HG03521 (cell line): ENCODE measurements around the gene CACNA2D3.

ENCODE experiments used
- ATAC-seq: cut with Tn5 transposase; IDR thresholded peaks from one replicate; pipeline ENCODE4 v1.9.1; 2021; ENCODE audit warnings: mild to moderate bottlenecking, moderate library complexity; ENCODE audit not compliant: unreplicated experiment

The CACNA2D3 gene

DNA sequence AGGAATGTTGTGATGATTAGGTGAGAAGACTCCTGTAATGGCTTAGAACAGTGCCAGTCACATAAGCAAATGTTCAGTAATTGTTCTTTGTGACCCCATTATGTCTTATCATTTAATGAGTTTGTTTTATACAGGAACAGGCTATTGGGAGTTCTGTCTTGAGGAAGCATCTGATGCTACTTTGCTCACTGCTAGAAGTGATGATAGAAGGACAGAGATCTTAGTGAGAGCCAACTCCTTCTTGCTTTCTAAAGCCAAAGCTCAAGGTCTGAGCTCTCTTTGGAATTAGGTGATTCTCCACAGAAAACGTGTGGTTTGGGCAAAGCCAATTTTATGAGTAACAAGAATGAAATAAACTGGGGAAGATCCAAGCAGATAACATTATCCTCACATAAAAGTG lies 590.7 kb downstream of the CACNA2D3 start:
- no peak for ATAC-seq

DNA sequence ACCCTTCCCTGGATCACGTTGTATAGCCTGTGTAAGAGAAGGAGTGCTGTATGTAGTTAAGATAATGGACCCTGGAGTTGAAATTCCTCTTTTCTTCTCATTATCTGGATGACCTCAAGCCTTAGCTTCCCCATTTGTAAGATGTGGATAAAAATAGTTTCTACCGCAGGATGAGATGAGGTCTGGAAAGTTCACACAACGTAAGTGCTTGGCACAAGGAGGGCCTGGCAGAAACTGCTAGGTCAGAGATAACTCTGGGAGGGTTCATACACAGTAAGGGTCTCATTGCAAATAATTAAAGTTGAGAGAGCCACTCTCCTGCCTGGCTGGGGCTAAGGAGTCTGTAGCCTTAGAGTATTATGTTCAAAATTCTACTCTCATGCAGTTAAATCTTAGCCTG lies 591.1 kb downstream of the CACNA2D3 start:
- no peak for ATAC-seq

DNA sequence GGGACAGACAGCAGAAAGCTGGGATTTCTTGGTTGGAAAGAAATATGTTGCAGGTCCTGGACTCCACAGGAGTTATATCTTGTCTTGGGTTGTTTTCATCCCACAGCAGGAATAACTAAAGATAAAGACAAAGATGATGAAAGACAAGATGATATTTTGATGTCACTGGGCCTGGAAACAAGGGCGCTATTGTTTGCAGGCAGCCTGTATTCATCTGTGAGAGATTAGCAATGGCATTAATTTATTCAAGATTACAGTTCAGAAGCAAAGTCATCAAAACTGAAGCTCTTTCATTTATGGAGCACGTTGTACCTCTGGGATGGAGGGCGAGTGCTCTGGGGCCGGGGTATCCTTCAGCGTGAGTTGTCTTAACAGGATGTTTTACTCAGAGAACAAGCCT lies 591.7 kb downstream of the CACNA2D3 start:
- no peak for ATAC-seq

DNA sequence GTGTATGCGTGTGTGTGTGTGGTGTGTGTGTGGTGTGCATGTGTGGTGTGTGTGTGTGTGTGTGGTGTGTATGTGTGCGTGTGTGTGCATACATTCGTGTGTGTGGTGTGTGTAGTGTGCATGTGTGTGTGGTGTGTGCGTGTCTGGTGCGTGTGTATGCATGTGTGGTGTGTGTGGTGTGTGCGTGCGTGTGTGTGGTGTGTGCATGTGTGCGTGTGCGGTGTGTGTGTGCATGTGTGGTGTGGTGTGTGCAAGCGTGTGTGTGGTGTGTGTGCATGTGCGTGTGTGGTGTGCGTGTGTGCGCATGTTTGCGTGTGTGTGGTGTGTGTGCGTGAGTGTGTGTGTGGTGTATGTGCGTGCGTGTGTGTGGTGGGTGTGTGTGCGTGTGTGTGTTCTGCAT lies 595.2 kb downstream of the CACNA2D3 start:
- ATAC-seq = no peak

DNA sequence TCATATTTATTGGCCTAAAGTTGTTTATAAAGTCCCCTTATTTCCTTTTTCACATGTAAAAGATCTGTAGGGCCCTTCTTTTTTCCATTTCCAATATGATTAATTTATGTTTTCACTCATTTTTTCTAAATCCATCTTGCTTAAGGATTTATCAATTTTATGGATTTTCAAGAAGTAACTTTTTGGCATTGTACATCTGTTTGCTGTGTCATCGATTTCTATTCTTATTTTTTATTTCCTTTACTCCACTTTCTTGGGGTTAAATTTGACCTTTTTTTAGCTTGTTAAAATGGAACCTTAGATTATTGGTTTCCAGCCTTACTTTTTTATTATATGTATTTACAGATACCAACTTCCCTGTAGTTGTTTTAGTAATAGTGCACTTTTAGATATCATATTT lies 597.6 kb downstream of the CACNA2D3 start:
- no peak for ATAC-seq

DNA sequence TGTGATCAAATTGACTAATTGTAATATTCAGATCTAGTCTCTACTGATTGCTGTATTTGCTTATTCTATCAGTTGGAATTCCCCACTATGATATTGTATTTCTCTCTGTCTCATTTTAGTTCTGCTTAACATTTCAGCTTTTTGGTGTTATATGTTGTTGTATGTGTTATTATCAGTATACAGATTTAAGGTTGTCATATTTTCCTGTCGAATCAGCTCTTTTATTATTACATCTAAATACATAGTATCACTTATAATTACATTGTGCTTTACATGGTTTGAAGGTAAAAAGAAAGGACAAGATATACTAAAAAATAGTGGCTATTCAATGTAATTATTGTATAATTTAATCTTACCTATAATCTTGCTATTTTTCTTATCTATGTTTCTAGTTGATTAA lies 598.3 kb downstream of the CACNA2D3 start:
- ATAC-seq = no peak

DNA sequence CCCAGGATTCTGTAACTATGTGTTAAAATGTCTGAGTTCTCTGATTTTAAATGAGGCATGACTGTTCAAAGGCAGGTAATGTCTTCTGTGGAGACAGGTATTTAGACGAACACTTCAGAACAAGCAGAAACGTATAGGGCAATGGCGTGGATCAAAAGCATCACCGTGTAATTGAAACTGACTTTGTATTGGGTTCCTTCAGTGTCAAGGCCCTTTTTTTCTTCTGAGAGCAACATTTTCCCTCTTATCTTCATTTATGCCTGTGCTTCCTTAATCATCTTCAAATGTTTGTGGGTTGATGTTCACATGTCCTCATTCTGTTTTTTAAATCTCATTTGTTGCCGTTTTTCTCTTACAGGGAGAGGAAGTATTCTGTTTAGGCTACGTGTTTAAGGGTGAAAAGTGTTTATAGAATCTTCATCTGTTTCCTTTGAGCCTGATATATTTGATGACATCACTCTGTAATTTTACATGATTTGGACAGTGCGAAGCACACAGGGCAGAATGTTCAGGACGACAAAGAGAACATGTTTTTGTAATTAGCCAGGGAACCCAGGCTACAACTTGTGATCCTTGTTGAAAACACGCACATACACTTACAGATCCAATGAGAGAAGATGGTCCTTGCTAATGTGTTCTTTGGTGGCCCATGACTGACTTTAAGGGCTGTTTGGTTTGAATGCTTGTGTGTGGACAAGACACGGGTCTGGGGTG lies 609.5 kb downstream of the CACNA2D3 start:
- no peak for ATAC-seq

DNA sequence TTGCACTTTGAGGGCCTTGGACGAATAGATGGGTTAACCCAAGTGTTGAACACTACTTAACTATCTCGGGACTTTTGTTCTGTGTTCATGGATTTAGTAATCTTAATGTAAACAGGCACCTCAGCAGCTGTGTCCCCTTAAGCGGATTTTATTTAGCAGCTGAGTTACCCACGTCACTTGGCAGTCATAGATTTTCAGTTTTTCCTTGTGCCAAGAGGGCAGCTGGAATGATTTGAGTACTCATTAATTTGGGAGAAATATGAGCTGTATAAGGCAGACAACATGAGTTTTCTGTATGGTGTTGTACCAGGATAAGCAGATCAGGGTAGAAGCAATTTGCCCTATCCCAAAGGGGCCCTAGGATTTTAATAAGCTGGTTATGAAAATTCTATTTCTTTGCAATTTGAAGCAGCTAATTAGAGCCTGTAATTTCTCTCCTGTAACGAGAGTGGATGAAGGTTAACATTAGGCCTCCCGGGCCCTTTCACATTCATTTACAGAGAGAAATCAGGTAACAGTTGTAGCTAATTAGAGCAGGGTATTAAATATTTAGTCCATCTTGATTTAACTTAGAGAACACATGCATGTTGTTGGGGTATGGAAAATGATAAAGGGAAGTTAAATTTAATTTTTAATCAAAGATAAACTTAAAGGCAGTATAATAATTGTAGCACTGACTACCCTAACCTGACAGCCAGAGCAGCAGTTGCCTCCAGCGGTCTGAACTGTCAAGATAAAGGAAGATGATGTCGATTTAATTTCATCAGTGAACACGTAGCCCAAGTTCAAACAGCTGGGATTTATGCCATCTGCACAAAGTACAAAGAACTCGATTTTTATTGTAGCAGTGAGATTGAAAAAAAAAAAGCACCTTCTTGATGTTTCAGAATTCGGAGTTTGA lies 611.0 kb downstream of the CACNA2D3 start:
- ATAC-seq = no peak

DNA sequence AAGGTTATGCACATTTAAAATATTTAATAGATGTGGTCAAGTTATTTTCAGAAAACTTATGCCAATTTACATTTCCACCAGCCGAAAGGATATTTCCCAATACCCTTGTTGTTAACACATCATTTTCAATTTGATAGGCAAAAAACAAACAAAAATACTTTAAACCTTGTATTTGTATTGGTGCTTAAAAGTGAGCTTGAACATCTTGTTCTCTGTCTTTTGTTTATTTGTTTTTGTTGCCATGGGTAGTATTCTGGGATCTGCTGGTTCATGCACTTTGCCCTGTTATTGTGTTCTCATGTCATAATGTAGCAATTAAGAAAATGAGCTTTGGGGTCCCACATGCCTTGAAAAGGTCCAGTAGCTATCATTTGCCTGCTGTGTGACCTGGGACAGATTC lies 614.1 kb downstream of the CACNA2D3 start:
- no peak for ATAC-seq

DNA sequence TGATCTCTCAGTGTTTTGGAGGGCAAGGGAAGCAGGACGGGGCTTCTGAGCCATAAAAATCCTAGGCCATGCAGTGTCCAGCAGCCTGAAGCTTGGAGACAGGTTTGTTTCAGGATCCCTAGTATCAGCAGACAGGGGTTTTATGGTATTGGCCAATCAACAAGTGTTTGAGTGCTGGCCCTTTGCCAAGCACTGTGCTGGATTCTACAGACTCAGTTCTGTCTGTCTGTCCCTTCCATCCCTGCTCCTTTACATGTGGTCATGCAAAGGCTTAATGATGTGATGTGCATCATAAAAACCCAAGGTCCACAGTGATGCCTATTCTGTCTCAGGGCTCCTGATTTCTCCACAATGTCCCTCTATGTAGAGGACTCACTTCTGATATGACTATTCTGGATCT lies 621.4 kb downstream of the CACNA2D3 start:
- no peak for ATAC-seq

DNA sequence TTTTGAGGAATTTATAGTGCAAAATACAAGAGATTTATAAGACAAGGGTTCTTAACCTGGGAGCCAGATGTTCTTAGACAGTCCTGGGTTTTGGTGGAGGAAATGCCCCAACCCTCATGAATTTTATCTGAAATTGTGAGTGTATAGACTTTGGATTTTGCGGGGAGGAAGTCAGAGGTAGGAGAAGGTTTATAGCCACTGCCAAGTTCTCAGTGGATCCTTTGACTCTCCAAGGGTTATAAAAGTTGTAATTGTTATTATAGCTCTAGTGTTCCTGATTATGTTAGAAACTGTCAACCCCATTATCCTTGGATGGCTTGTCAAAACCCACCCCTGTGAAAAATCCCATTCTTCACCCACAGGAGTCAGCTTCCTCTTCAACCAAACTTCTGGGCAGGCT lies 621.9 kb downstream of the CACNA2D3 start:
- ATAC-seq = no peak

DNA sequence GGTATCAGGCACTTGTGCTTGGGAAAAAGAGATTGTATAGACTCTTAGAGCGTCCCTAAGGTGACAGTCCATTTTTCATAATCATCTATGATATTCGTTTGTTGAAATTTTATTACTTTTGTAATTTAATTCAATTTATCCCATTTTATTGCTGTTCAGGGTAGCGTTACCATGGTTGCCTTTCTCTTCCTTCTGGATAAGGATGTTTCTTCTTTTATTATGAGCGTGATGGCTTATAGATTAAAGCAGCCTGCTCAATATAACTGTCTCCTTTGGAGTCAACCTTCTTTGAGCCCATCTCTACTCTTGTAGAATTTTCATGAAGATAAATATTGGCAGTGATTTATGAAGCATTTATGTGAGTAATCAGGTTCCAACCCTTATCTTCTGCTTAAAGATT lies 623.5 kb downstream of the CACNA2D3 start:
- no peak for ATAC-seq

DNA sequence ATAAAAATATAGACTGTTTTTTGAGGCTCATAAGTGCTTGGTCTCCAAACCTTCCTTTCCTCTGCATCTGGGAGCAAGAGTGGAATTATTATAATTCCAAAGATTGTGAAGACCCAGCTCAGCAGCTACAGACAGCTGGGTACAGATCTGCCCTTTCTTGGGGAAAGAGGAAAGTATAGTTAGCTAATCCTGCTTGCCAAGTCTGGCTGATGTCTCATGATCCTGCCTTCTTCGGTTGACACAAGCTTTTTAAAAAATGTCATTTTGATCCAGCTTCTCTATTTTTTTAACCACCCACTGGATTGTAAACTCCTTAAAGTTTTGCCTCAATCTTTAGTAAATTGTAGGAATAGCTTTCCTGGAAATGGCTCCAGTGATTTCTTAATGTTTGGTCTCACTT lies 624.4 kb downstream of the CACNA2D3 start:
- ATAC-seq = no peak

DNA sequence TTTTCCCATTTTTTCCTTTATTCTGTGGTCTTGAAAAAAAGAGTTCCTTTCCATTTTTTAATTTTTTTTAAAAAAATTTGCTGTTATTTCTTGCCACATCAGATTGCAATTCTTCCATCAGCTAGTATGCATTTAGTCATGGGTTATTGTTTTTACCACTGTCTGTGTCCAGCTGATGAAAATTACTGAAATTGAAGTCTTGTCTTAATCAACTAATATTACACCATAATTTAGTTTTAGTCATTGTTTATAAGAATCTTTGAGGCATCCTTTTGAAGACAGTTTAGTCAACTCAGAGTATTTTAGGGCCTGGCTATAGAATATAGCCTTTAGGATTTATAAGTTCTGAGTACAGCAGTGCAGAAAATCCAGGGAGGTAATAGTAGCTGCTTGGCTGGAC lies 633.4 kb downstream of the CACNA2D3 start:
- ATAC-seq = no peak

DNA sequence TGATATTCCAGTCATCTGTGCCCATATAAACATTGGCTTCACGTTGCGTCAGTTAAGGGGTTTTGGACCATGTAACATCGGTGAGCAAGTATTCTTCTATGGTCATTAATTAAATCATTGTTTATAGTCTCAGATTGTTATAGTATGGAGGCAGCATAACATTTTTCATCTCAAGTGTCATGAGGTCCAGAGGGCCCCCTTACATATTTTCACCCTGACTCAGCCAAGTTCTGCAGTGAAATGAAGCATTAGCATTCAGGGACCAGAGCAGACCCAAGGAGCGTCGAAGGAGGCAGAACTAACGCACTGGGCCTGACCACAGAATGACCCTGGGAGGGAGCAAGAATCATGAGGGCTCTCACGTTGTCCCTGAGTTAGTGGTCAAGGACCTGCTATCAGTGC lies 634.0 kb downstream of the CACNA2D3 start:
- no peak for ATAC-seq

DNA sequence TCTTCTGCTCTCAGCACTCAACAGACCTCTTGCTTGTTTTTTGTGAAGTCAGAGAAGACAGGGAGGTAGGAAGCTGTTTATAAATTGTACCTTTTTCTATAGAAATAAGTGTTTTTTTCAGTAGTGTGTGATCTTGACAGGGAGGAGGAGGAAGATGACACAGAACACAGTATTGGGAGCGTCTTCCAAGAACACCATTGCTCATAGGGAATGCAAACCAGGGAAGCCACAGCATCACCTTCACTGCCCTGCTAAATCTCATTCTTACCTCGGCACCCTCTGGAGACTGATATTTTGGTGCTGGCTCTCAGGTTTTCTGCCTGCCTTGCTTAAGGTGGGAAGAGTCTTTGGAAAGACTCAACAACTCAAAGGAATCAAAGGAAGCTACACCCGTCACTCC lies 636.1 kb downstream of the CACNA2D3 start:
- no peak for ATAC-seq

DNA sequence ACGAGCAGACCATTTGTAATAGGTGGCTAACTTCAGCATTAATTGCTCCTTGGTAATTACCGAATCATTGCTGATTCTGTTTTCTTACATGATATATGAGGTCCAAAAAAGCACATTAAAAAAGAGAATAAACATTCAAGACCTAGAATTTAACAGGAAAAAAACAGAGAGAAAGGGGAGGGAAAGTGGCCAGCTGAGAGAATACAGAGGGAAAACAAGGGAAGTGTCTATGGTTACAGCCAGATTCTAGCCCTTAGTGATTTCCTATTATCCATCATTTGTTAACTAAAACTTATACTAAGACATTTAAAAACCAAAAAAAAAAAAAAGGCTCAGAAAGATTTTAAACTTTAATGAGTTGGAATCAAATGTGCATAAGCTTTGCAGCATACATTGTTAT lies 636.8 kb downstream of the CACNA2D3 start:
- ATAC-seq = no peak

DNA sequence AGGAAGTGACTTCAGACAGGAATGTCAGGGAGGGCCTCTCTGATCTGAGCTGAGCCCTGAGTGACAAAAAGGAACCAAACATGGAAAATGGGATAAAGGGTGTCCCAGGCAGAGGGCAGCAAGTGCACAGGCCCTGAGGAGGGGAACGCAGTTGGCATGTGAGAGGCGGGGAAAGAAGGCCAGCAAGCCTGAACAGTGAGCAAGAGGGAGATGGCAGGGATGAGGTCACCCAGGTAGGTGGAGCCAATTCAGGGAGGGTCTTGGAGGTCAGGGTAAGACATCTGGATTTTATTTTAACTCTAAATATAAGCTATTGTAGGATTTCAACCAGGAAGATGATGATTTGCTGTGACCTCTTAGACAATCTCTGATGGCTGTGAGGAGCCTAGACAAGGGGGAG lies 637.8 kb downstream of the CACNA2D3 start:
- no peak for ATAC-seq

DNA sequence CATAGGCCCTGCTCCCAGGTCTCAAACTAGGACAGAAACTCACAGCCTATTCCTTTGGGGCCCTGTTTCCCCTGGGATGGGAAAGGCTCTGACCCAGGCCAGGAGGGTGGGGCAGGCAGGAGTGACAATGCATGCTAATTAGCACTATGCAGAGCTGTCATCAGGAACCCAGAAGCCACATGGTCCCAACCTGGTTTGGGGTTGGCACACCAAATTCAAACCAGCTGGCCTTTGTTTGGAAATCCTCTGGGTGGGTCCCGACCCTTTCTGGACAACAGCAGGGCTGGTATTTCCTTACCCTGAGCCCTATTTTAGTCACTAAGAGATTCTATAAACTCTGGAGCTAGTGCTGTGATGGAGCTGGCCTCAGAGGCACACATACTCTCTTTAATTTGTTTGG lies 639.3 kb downstream of the CACNA2D3 start:
- ATAC-seq = no peak

DNA sequence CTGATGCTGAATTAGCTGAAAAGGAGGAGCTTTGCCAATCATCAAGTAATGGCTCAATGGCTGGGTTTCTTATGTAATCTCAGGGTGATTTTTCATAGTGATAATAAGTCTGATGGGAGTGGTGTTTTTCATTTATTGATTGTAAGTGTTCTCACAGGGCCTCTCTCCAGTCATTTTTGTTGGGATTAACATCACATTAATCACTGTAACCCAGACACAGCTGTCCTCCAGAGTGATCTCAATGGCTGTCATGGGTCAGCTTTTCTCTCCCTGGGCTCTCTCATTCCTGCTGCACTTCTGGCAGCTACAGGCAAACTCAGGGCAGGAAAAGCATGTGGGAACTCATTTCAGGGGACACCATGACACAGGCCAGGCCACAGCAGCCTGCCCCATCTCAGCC lies 642.6 kb downstream of the CACNA2D3 start:
- ATAC-seq = no peak

DNA sequence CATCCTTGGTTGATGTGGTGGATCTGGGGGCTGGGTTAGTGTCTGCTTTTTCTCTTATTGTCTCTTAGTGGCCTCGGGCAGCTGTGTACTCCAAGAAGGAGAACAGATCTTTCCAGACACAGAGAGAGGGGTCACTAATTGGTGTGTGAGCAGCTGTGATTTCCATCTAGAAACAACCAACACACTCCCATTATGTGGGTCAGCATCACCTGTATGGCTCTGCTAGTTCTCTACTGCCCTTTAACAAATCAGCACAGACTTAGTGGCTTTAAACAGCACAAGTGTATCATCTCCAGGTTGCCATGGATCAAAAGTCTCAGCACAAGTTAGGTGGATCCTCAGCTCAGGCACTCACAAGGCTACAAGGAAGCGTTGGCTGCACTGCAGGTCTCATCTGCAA lies 648.7 kb downstream of the CACNA2D3 start:
- ATAC-seq = no peak

DNA sequence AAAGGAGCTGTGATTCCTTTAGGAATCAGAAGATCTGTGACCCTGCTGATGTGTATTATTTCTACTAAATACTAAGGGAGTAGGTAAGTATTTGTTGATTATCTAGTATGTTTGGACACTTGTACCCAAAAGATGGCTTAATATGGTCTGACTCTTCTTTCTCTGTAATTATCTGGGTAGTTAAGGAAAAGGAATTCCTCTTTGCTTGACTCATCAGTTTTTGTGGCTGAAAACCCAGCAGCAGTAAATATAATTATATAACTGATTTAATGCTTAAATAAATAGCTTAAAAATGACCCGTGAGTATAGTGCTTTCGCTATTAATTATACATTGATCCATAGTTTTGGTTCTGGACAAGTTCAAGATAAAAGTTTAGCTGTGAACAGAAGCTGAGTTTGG lies 649.7 kb downstream of the CACNA2D3 start:
- ATAC-seq = no peak
